Hematopoietic multipotent progenitor cell treated with erythropoietin and hydrocortisone succinate and interleukin-3 and kit ligand, for 17 days (in vitro differentiated cells): ENCODE measurements around the gene SLC16A13.
"Not testable (repeated sequence)": the region's sequence is repeated elsewhere in the genome, so short reads cannot be mapped to it uniquely, and the experiment has no call there.

Experiments used
- DNase-seq: peaks from one replicate; pipeline ENCODE4 v3.0.0-alpha.2; 2015; ENCODE audit warnings: low spot score

Gene SLC16A13

GRCh38 chr17:7029096-7029495, 6.7 kb upstream of the SLC16A13 start:
- DNase-seq: no peak

- no peak for DNase-seq
These were observed 6.2 kb upstream of the SLC16A13 start for GRCh38 chr17:7029659-7030058.

- no peak for DNase-seq
These were observed 742 bp upstream of the SLC16A13 start for GRCh38 chr17:7034955-7035590.

GRCh38 chr17:7038025-7038862, 2.4 kb downstream of the SLC16A13 start:
- no peak for DNase-seq

- no peak for DNase-seq
These were observed 4.0 kb downstream of the SLC16A13 start for GRCh38 chr17:7039832-7040231.

GRCh38 chr17:7041607-7042500, 6.0 kb downstream of the SLC16A13 start:
- DNase-seq: no peak

GRCh38 chr17:7042501-7043181, 6.8 kb downstream of the SLC16A13 start:
- no peak for DNase-seq

- DNase-seq: no peak
These were observed 7.3 kb downstream of the SLC16A13 start for GRCh38 chr17:7043182-7043496.

GRCh38 chr17:7043497-7044198, 7.8 kb downstream of the SLC16A13 start, which contains the start of gene SLC16A11:
TSS of gene SLC16A11 (minus strand) at chr17:7044092. CDS start at chr17:7043513, 579 bp downstream.
- DNase-seq: no peak

- DNase-seq: peak; percentile 68
These were observed 9.8 kb downstream of the SLC16A13 start for GRCh38 chr17:7045492-7046126.

GRCh38 chr17:7046127-7046724, 10.4 kb downstream of the SLC16A13 start:
- DNase-seq: peak; percentile 20

GRCh38 chr17:7046725-7047397, 11.0 kb downstream of the SLC16A13 start:
- peak; percentile 31 for DNase-seq

GRCh38 chr17:7047566-7047965, 11.8 kb downstream of the SLC16A13 start:
- no peak for DNase-seq

- DNase-seq: no peak
These were observed 13.2 kb downstream of the SLC16A13 start for GRCh38 chr17:7048968-7049367.

GRCh38 chr17:7050583-7050982, 14.8 kb downstream of the SLC16A13 start:
- not testable (repeated sequence) for DNase-seq

GRCh38 chr17:7056386-7056785, 20.6 kb downstream of the SLC16A13 start:
- DNase-seq: no peak

- DNase-seq: no peak
These were observed 23.1 kb downstream of the SLC16A13 start for GRCh38 chr17:7058831-7059447.

GRCh38 chr17:7060165-7060891, 24.5 kb downstream of the SLC16A13 start:
- DNase-seq: no peak
